Measurements from ENCODE around the gene FARP2. TPM values are rescaled to one million over a fixed set of nuclear protein-coding genes. Genes with fewer than 3 reads are reported as not detected.
A peak's percentile ranks its signal among the peaks of the same experiment; 100 is the strongest.

The FARP2 gene
- total RNA-seq, 1 experiment from 2014 or later, result 30.4 TPM

GRCh38 chr2:241532168-241532567 lies 176.1 kb downstream of the FARP2 start:
- no peak for DNase-seq (ENCODE audit: low read depth)

DNA sequence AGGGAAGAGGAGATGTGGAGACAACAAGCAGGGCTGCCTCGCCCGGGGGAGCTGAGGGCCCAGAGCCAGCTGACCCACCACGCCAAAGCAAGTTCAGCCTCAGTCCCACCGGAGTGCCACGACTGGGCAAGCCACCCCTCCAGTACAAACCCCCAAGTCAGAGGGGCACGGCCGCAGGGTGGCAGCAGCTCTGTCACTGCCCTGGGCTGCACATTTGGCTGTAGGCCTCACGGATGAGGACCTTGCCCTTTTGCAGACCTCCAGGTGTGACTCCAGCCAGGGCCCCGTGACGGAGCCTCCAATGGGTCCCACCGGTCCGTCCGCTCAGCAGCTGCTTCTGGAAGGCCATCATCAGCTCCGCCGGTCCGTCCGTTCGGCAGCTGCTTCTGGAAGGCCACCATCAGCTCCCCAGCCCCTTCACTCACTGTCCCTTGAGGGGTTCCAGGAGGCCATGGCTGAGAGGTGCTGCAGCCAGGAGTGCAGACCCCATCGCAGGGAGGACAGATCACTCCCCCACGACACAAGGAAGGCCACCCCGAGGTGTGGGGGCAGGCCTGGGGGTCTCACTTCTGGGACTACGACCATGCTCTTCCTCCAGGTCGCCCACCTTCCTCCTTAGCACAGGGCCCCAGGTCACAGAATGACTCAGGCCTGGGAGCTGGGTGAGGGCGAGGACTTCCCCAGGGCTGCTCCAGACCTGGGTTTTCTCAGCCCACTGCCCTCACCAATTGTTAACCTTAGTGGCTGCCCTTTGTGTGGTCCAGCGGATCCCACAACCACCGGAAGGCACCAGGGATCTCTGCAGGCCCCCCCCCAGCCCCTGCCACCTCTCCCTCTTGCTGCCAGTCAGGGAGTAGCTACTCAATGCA lies 176.9 kb downstream of the FARP2 start:
- DNase-seq (ENCODE audit: low read depth), result no peak

DNA sequence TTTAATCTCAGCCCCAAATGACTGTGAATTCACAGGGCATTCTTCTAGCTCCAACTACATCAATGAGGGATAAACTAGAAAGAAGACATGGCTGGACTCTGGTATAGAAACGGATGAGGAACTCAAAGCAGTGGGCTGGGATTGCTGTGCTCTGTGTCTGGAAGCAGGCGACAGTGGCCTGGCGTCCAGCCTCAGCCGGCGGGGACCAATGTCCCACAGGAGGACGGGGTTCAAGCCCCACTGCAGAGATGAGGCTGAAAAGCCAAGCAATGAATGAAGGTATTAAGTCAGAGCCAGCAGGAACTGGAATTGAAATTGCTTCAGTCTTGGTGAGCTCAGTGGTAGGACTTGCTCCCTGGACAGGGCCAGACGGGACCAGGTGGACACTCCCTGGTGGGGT lies 178.2 kb downstream of the FARP2 start:
- no peak for DNase-seq (ENCODE audit: low read depth)

DNA sequence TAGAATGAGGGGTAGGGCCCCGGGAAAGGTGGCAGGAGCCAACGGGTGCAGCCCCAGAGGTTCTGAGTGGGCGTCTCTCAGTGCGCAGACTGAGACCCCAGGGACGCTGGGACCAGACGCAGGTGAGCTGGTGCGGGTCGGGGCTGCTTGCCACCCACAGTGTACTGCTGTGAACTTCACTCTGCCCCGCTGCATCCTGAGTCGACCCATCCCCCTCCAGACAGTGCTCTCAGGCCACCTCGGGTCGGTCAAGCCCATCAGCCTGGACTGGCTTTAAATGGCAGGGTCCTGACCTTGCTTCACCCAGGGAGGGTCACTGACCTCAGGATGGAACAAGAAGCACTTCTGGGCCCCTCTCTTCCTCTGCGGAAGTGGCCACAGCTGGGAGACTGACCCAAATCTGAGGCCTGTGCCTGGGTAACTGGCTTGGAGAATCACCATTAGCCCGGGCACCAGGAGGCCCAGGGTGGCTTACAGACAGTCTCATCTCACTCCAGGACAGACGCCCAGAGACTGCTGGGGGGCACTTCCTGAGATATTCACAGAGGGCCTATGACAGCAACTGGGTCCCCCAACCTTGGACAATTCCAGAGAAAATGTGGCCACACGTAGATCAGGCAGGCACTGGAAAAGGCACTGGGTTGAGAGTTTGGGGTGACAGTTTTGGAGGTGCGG lies 178.8 kb downstream of the FARP2 start:
- no peak for DNase-seq (ENCODE audit: low read depth)

DNA sequence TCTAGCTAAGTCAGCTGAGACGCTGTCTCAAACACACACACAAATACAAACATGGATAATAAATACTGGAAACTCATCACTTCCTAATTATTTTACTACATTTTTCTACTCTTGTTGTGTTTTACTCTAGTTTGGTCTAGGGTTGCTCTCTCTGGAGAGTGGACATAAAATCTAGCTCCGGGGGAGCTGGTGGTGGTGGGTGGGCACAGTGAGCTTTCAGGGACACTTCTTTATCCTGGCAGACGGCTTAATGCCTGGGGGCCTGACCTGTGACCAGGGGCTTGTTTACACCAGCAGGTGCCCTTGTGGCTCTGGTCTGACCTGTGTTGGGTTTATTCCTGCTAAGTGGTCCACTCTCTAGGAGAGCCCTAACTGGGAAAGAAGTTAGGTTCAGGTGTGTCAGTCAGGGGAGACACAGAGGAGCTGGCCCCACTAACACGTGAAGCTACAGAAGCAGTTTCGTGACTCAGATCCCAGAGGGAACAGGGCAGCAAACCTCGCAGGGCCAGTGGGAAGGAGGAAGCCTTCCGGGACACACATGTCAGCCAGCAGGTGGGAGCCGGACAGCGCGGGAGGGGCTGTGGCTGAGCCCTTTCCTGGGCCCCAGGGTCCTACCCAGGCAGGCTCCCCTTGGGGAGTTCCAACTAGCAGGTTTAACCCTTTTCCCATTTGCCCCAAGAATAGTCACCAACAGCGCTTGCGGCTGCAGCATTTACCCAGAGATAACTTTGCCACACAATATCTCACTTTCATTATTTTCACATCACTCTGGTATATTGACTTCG lies 180.0 kb downstream of the FARP2 start:
- no peak for DNase-seq (ENCODE audit: low read depth)

DNA sequence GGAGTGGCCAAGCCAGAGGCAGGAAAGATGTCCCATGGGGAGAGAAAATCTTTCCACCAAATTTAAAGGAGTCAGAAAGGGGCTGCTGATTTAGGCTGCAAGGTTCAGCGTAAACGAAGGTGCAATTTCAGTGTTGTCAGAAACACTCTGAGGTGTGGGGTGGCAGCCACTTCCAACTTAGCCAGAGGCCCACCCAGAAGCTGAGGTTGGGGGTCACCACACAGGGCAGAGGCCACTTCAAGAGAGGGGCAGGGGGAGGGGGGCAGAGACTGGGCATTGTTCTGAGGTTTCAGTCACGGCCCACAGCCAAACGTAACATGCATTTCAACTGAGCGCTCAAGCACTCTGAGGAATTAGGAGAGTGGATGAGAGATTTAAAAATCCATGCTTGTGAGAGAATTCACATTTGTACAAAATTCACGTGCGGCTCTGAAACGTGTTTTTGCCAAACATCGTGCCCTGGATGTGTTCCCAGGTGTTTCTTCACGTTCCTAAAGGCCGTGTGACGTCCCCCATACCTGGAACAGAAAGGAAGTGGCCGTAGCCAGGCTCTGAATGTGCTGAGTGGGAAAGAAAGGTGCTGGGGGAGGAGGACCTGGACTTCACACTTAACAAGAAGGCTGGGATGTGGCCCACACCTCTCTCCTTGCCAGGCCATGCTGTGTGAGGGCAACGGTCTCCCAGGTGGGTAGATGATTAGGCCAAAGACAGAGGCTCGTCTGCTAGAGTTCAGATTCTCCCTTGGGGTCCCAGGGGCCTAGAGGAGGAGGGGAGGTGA lies 182.9 kb downstream of the FARP2 start:
- no peak for DNase-seq (ENCODE audit: low read depth)

DNA sequence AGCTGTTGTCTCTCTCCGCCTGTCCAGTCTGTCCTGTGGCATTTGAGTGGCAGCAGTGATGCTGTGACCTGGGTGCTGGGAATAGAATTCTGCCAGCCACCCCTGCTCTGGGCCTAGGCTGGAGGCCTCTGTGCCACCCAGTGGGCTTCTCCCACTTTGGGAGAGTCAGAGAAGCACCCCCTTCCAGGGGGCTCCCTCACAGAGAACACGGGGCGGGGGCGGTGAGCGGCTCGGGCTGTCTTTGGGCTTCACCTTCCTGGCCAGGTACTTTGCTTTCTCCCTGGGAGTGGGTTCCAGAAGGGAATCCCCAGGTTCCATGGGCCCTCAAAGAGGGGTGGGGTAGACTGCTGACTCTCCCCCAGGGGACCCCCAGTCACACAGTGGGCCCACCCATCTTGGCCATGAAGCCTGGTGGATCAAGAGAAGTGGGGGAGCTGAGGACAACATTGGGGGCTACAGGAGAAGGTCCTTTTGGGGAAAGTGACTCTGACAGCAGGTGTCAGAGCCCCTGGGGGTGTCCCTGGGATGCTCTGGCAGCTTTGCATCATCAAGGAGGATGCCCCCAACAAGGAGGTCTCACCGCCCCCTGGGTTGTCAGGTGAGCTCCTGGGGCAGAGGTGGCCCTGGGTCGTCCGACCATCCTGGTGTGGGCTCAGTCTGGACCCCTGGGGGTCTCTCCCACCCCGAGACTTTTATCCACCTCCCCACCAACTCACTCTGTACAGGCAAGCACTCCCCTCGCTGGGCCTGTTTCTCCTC lies 183.7 kb downstream of the FARP2 start:
- DNase-seq (ENCODE audit: low read depth), result no peak

- no peak for DNase-seq (ENCODE audit: low read depth)
Observed at GRCh38 chr2:241540401-241540770, 184.3 kb downstream of the FARP2 start.

GRCh38 chr2:241540771-241541561 lies 184.9 kb downstream of the FARP2 start:
- DNase-seq (ENCODE audit: low read depth), result peak; percentile 59

DNA sequence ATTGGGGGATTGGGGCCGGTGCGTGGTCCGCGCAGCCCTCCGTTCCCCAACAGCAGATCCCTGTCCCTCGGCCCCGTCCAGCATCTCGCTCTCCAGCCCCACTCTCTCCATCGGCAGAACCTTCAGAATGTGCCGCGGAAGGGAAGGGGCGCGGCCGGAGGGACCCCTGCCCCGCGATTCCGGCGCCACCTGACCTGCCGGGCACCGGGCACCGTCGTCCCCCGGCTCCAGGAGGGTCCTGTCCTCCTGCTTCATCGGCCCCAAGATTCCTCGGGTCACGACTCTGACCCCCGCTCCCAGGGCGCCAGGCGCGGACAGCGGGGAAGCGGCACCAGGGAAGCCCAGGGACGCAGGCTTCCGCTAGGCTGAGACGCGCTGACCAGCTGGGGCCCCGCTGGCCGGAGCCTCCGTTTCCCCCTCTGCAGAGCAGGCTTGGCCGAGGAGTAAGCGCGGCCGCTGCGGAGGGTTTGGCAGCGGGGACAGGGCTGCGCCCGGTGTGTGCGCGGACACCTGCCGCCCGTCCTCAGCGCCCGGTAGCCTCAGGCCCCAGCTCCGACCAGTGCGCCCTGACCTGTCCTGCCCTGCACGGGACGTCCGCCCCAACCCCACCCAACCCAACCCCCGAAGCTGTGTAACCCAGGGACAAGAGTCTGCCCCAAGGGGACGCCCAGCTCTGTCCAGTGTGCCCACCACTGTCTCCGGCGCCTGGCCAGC lies 185.6 kb downstream of the FARP2 start:
- DNase-seq (ENCODE audit: low read depth), result no peak

DNA sequence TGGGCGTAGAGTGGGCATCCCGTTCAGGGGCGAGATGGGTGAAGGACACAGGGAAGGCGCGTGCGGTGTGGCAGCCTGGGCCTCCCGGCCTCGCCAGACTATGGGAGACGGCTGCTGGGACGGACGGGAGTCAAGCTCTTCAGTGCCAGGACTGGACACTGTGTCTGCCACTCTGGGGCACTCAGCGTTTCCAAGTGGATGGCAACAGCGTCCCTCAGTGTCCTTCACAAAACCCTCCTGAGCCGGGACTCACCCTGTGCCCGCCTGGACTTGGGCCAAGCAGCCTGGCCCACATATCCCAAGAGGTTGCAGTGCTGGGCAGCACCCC lies 186.2 kb downstream of the FARP2 start:
- no peak for DNase-seq (ENCODE audit: low read depth)

Other genes starting within 250 kb of the FARP2 start
- 8.3 and 8.5 TPM in 2 replicates for gene PASK, start 206.8 kb upstream of the FARP2 start, total RNA-seq (2014; rRNA removed)
- 95.0 and 110 TPM in 2 replicates for gene PPP1R7, start 205.8 kb upstream of the FARP2 start, total RNA-seq (2014; rRNA removed)
- gene ANO7, start 167.6 kb upstream of the FARP2 start, total RNA-seq (2014; rRNA removed), result 0.29 and 1.6 TPM in 2 replicates
- 480 and 516 TPM in 2 replicates for gene HDLBP, start 40.6 kb upstream of the FARP2 start, total RNA-seq (2014; rRNA removed)
- 350 and 372 TPM in 2 replicates for gene SEPTIN2, start 40.4 kb upstream of the FARP2 start, total RNA-seq (2014; rRNA removed)
- gene STK25, start 152.3 kb downstream of the FARP2 start, total RNA-seq (2014; rRNA removed), result 361 and 435 TPM in 2 replicates
- 67.3 and 69.6 TPM in 2 replicates for gene BOK, start 202.5 kb downstream of the FARP2 start, total RNA-seq (2014; rRNA removed)

All from LHCN-M2 (cell line).